ENCODE data around the gene SORCS2. TPM values are rescaled to one million over a fixed set of nuclear protein-coding genes. Genes with fewer than 3 reads are reported as not detected.

Gene SORCS2
- total RNA-seq, 4 donors from 2014 or later, result 0.53 to 9.9 (median 0.90) TPM

- Histone ChIP-seq H3K36me3 (no peaks in the 10 kb centered on the region), H3K9me3 (no peaks in the 10 kb centered on the region), H3K27me3 (no peaks in the 10 kb centered on the region), H3K27ac (no peak overlapping the region), H3K4me1 (no peaks in the 10 kb centered on the region), H3K4me3 (no peak overlapping the region)
- DNase-seq, result no peak
- TF ChIP-seq CTCF (IDR thresholded peaks at IDR 0.05) (no peak), POLR2A (IDR thresholded peaks at IDR 0.05) (no peak)
These were observed 418.5 kb downstream of the SORCS2 start for GRCh38 chr4:7610841-7611240.

GRCh38 chr4:7612311-7612897 is 420.1 kb downstream of the SORCS2 start:
- Histone ChIP-seq H3K4me3 (no peak overlapping the region), H3K36me3 (no peaks in the 10 kb centered on the region), H3K4me1 (no peaks in the 10 kb centered on the region), H3K9me3 (no peaks in the 10 kb centered on the region), H3K27me3 (no peaks in the 10 kb centered on the region), H3K27ac (no peak overlapping the region)
- no peak for DNase-seq
- no peak for TF ChIP-seq POLR2A (IDR thresholded peaks at IDR 0.05)
- TF ChIP-seq CTCF (IDR thresholded peaks at IDR 0.05), result no peak

GRCh38 chr4:7614350-7614949 is 422.1 kb downstream of the SORCS2 start:
- no peak for TF ChIP-seq POLR2A (IDR thresholded peaks at IDR 0.05)
- no peak for TF ChIP-seq CTCF (IDR thresholded peaks at IDR 0.05)
- no peaks in the 10 kb centered on the region for H3K27me3 ChIP-seq

GRCh38 chr4:7616193-7616592 is 423.9 kb downstream of the SORCS2 start:
- no peaks in the 10 kb centered on the region for H3K4me1 ChIP-seq
- TF ChIP-seq CTCF (IDR thresholded peaks at IDR 0.05) (no peak), POLR2A (IDR thresholded peaks at IDR 0.05) (no peak)
- DNase-seq, result no peak
- H3K9me3 ChIP-seq, result no peaks in the 10 kb centered on the region
- H3K4me3 ChIP-seq, result no peak overlapping the region
- no peaks in the 10 kb centered on the region for H3K27me3 ChIP-seq
- no peaks in the 10 kb centered on the region for H3K36me3 ChIP-seq
- no peak overlapping the region for H3K27ac ChIP-seq

More at GRCh38 chr4:7614350-7614949, 422.1 kb downstream of the SORCS2 start:
- DNase-seq, result no peak
- Histone ChIP-seq H3K27ac (no peak overlapping the region), H3K36me3 (no peaks in the 10 kb centered on the region), H3K4me1 (no peaks in the 10 kb centered on the region), H3K4me3 (no peak overlapping the region), H3K9me3 (no peaks in the 10 kb centered on the region)

GRCh38 chr4:7618361-7618760 is 426.0 kb downstream of the SORCS2 start:
- H3K27me3 ChIP-seq, result no peaks in the 10 kb centered on the region

More at GRCh38 chr4:7618361-7618760, 426.0 kb downstream of the SORCS2 start:
- H3K4me3 ChIP-seq, result no peak overlapping the region
- no peak overlapping the region for H3K27ac ChIP-seq
- DNase-seq, result no peak
- no peaks in the 10 kb centered on the region for H3K36me3 ChIP-seq
- H3K9me3 ChIP-seq, result no peaks in the 10 kb centered on the region
- no peaks in the 10 kb centered on the region for H3K4me1 ChIP-seq
- TF ChIP-seq CTCF (IDR thresholded peaks at IDR 0.05), result no peak
- TF ChIP-seq POLR2A (IDR thresholded peaks at IDR 0.05), result no peak

Data from Peyer's patch (tissue), 4 donors.